Stomach (tissue), 9 donors: ENCODE results near the gene GCKR. TPM values are rescaled to one million over a fixed set of nuclear protein-coding genes. Genes with fewer than 3 reads are reported as not detected.

Experiments used
- DNase-seq, 2 donors: peaks; one replicate each; pipeline versions ENCODE4 v3.0.0 to v3.0.0-alpha.2; 2013 to 2019
- H3K27ac ChIP-seq, 5 donors: fragments of 200-600 bp in 4 of 5; sonication (generic) in 4 of 5; one replicate each; pipeline ENCODE4 v1.5.1; 2013 to 2019; ENCODE audit warnings: mild to moderate bottlenecking in 1 of 5, moderate library complexity in 1 of 5
- H3K27me3 ChIP-seq, 3 donors: fragments of 200-600 bp; sonication (generic); one replicate each; pipeline ENCODE4 v1.5.1; 2017 to 2019; ENCODE audit warnings: mixed run types in 1 of 3
- H3K36me3 ChIP-seq, 4 donors: fragments of 200-600 bp; sonication (generic); 1 replicate in 3 of 4; 2 replicates in 1 of 4; pipeline ENCODE4 v1.5.1; 2016 to 2019
- H3K4me1 ChIP-seq, 4 donors: fragments of 200-600 bp; sonication (generic); one replicate each; pipeline ENCODE4 v1.5.1; 2016 to 2019
- H3K4me3 ChIP-seq, 4 donors: fragments of 200-600 bp; sonication (generic) in 3 of 4; one replicate each; pipeline ENCODE4 v1.5.1; 2016 to 2019; ENCODE audit warnings: mild to moderate bottlenecking in 1 of 4
- H3K9me3 ChIP-seq, 4 donors: fragments of 200-600 bp; sonication (generic); one replicate each; pipeline ENCODE4 v1.5.1; 2016 to 2019
- CTCF ChIP-seq, 7 experiments: fragments of 450-650 bp in 4 of 7; fragments of 200-600 bp in 3 of 7; sonication (generic) in 3 of 7; IDR thresholded peaks; one replicate each; pipeline ENCODE4 v1.5.1; 2016 to 2019; ENCODE audit warnings: antibody characterized with exemption in 7 of 7, control low read depth in 2 of 7, mild to moderate bottlenecking in 1 of 7
- EP300 ChIP-seq: sonication (generic); formaldehyde crosslinking; IDR thresholded peaks from one replicate; pipeline ENCODE4 v1.6.1; 2017; ENCODE audit warnings: antibody characterized with exemption
- POLR2A ChIP-seq, 4 donors: fragments of 450-650 bp; IDR thresholded peaks; one replicate each; pipeline ENCODE4 v1.6.1; 2016; ENCODE audit warnings: antibody characterized with exemption in 4 of 4, control low read depth in 2 of 4, mild to moderate bottlenecking in 1 of 4, moderate library complexity in 1 of 4
- POLR2AphosphoS5 ChIP-seq, 3 donors: sonication (generic); formaldehyde crosslinking; IDR thresholded peaks; one replicate each; pipeline ENCODE4 v1.6.1; 2016; ENCODE audit warnings: antibody characterized with exemption in 3 of 3
- WGBS, 5 donors: extraction: QIAGEN DNeasy Blood & Tissue Kit in 3 of 5; methylation state at CpG; one replicate each; pipeline versions ENCODE4 v1.1.5 to v1.1.7; 2013 to 2018; 5-methylcytosine and 5-hydroxymethylcytosine counted together
- intact Hi-C: fragments of 100-400 bp; cut with DNase I; formaldehyde crosslinking; loops from one replicate; pipeline ENCODE4 v1.15.1; 2023; ENCODE audit warnings: low total_unique reads
- polyA plus RNA-seq, 3 donors: library from polyadenylated mRNA; stranded (reverse); fragments of 200-250 nt; gene quantifications; one replicate each; pipeline ENCODE4 v1.2.3, GENCODE V29; 2013
- total RNA-seq, 5 donors: library from RNA; depleted of rRNA; stranded (reverse); fragments of >200 nt; gene quantifications; one replicate each; pipeline versions ENCODE4 v1.1.0 to v1.2.3, GENCODE V29; 2014 to 2016
- donor health status: healthy with polysubstance abuse.
- donor health status: Bipolar disorder and iron deficiency.
- donor health status: healthy.

GCKR gene
- total and polyA plus RNA-seq, 8 donors, result 1.2 to 45.5 (median 13.4) TPM; not detected in 1

- intact Hi-C loops, result no loop called here
- H3K9me3 ChIP-seq, result no peaks in the 10 kb centered on the region
Measured at GRCh38 chr2:27498975-27499374, 2.3 kb downstream of the GCKR start.

GRCh38 chr2:27501042-27501441, 4.4 kb downstream of the GCKR start:
- H3K4me3 ChIP-seq, result no peak overlapping the region
- no peaks in the 10 kb centered on the region for H3K36me3 ChIP-seq
- H3K9me3 ChIP-seq, result no peaks in the 10 kb centered on the region
- DNase-seq, result peak in 1 of 2 donors; percentile 75
- no peak overlapping the region for H3K27ac ChIP-seq
- no peak for TF ChIP-seq POLR2A (IDR thresholded peaks at IDR 0.05)
- TF ChIP-seq CTCF (IDR thresholded peaks at IDR 0.05), result no peak
- no peak for TF ChIP-seq EP300
- no peak for TF ChIP-seq POLR2AphosphoS5 (IDR thresholded peaks at IDR 0.05)
- intact Hi-C loops, result no loop called here
- peaks cover 0 to 6% (median 3%) of the 10 kb centered on the region in 3 donors for H3K27me3 ChIP-seq
- H3K4me1 ChIP-seq, result peaks cover 0 to 12% (median 9%) of the 10 kb centered on the region in 4 donors

More at GRCh38 chr2:27498975-27499374, 2.3 kb downstream of the GCKR start:
- DNase-seq, result no peak
- Histone ChIP-seq H3K4me1 (peaks cover 0 to 27% (median 23%) of the 10 kb centered on the region in 4 donors), H3K36me3 (no peaks in the 10 kb centered on the region), H3K27me3 (peaks cover 0 to 20% (median 3%) of the 10 kb centered on the region in 3 donors), H3K4me3 (no peak overlapping the region), H3K27ac (no peak overlapping the region)
- TF ChIP-seq POLR2A (IDR thresholded peaks at IDR 0.05) (no peak), CTCF (IDR thresholded peaks at IDR 0.05) (no peak), EP300 (no peak), POLR2AphosphoS5 (IDR thresholded peaks at IDR 0.05) (no peak)
- WGBS, 5 donors, result 81 to 94% (median 88%) methylated on average over 3 of the region's 3 CpGs

GRCh38 chr2:27502142-27502541, 5.5 kb downstream of the GCKR start:
- no peak for TF ChIP-seq POLR2A (IDR thresholded peaks at IDR 0.05)
- TF ChIP-seq POLR2AphosphoS5 (IDR thresholded peaks at IDR 0.05), result no peak
- no peak for TF ChIP-seq CTCF (IDR thresholded peaks at IDR 0.05)
- no peak for TF ChIP-seq EP300
- Histone ChIP-seq H3K27me3 (no peaks in the 10 kb centered on the region), H3K4me3 (no peak overlapping the region), H3K27ac (no peak overlapping the region), H3K9me3 (no peaks in the 10 kb centered on the region), H3K4me1 (peaks cover 0 to 2% (median under 1%) of the 10 kb centered on the region in 4 donors), H3K36me3 (no peaks in the 10 kb centered on the region)
- intact Hi-C loops, result no loop called here
- DNase-seq, result no peak
- 80 to 90% (median 86%) methylated on average over 4 of the region's 4 CpGs for WGBS, 5 donors

- DNase-seq, result no peak
- Histone ChIP-seq H3K4me1 (peaks cover 0 to 7% (median 2%) of the 10 kb centered on the region in 4 donors), H3K9me3 (no peaks in the 10 kb centered on the region), H3K36me3 (no peaks in the 10 kb centered on the region), H3K27ac (no peak overlapping the region), H3K27me3 (no peaks in the 10 kb centered on the region), H3K4me3 (no peak overlapping the region)
- intact Hi-C loops, result no loop called here
- whole genome bisulfite sequencing, 5 donors, result 87 to 92% (median 89%) methylated on average over 6 of the region's 6 CpGs
- TF ChIP-seq EP300, result no peak
- no peak for TF ChIP-seq POLR2AphosphoS5 (IDR thresholded peaks at IDR 0.05)
- no peak for TF ChIP-seq CTCF (IDR thresholded peaks at IDR 0.05)
- no peak for TF ChIP-seq POLR2A (IDR thresholded peaks at IDR 0.05)
Measured at GRCh38 chr2:27506587-27506986, 9.9 kb downstream of the GCKR start.
